ENCODE data around the gene CHAMP1. TPM values are rescaled to one million over a fixed set of nuclear protein-coding genes. Genes with fewer than 3 reads are reported as not detected.

CHAMP1 gene
- polyA plus RNA-seq, 1 donor from 2014 or later = 13.0 TPM

GRCh38 chr13:114269281-114269770, 45.0 kb upstream of the CHAMP1 start:
- Histone ChIP-seq H3K79me2 (replicated peaks; ENCODE audit: insufficient read depth, low read length) (no peaks in the 10 kb centered on the region), H3K9me3 (ENCODE audit: low read length) (no peaks in the 10 kb centered on the region), H3K27me3 (ENCODE audit: insufficient read depth, low read depth, low read length) (no peaks in the 10 kb centered on the region), H2AFZ (ENCODE audit: low read depth, low read length) (no peak overlapping the region), H4K20me1 (ENCODE audit: insufficient read depth) (no peaks in the 10 kb centered on the region), H3K4me3 (ENCODE audit: low read length) (no peak overlapping the region), H3K4me2 (ENCODE audit: low read length) (no peak overlapping the region), H3K27ac (ENCODE audit: low read length) (no peak overlapping the region), H3K9me2 (ENCODE audit: insufficient read depth, low read length) (no peaks in the 10 kb centered on the region), H3K36me3 (ENCODE audit: insufficient read depth, low read length) (peaks cover 13% of the 10 kb centered on the region), H3K9ac (ENCODE audit: low read length) (no peak overlapping the region), H3F3A (ENCODE audit: insufficient read depth, low read length, poor library complexity, severe bottlenecking) (no peaks in the 10 kb centered on the region)
- TF ChIP-seq TAF1 (IDR thresholded peaks at IDR 0.05; ENCODE audit: low read depth) (no peak), MXI1 (conservative IDR thresholded peaks at IDR 0.05; ENCODE audit: poor library complexity, severe bottlenecking) (no peak), SMC3 (conservative IDR thresholded peaks at IDR 0.05; ENCODE audit: poor library complexity) (no peak), RAD21 (conservative IDR thresholded peaks at IDR 0.05) (no peak), CTCF (IDR thresholded peaks at IDR 0.05; ENCODE audit: poor library complexity, severe bottlenecking) (no peak), REST (IDR thresholded peaks at IDR 0.05; ENCODE audit: borderline replicate concordance) (no peak)

- peaks cover 13% of the 10 kb centered on the region for H3K36me3 ChIP-seq (ENCODE audit: insufficient read depth, low read length)
- H3K9ac ChIP-seq (ENCODE audit: low read length) = no peak overlapping the region
Measured at GRCh38 chr13:114272977-114273376, 41.3 kb upstream of the CHAMP1 start.

More at GRCh38 chr13:114272977-114273376, 41.3 kb upstream of the CHAMP1 start:
- Histone ChIP-seq H4K20me1 (ENCODE audit: insufficient read depth) (no peaks in the 10 kb centered on the region), H2AFZ (ENCODE audit: low read depth, low read length) (no peak overlapping the region), H3K9me3 (ENCODE audit: low read length) (no peaks in the 10 kb centered on the region), H3K4me3 (ENCODE audit: low read length) (no peak overlapping the region), H3K4me2 (ENCODE audit: low read length) (no peak overlapping the region), H3F3A (ENCODE audit: insufficient read depth, low read length, poor library complexity, severe bottlenecking) (no peaks in the 10 kb centered on the region), H3K9me2 (ENCODE audit: insufficient read depth, low read length) (no peaks in the 10 kb centered on the region), H3K27ac (ENCODE audit: low read length) (no peak overlapping the region), H3K27me3 (ENCODE audit: insufficient read depth, low read depth, low read length) (no peaks in the 10 kb centered on the region), H3K79me2 (replicated peaks; ENCODE audit: insufficient read depth, low read length) (no peaks in the 10 kb centered on the region)
- TF ChIP-seq EZH2 (IDR thresholded peaks at IDR 0.05; ENCODE audit: borderline replicate concordance, insufficient read depth, low read length, poor library complexity, severe bottlenecking) (no peak), MXI1 (conservative IDR thresholded peaks at IDR 0.05; ENCODE audit: poor library complexity, severe bottlenecking) (no peak), SMC3 (conservative IDR thresholded peaks at IDR 0.05; ENCODE audit: poor library complexity) (no peak), POLR2AphosphoS5 (IDR thresholded peaks at IDR 0.05) (no peak), CTCF (IDR thresholded peaks at IDR 0.05; ENCODE audit: poor library complexity, severe bottlenecking) (no peak), EP300 (conservative IDR thresholded peaks at IDR 0.05; ENCODE audit: poor library complexity, severe bottlenecking) (no peak)

Measured in neural cell (in vitro differentiated cells).